Bronchial epithelial cell (primary cell): ENCODE measurements around the gene C2orf68. TPM values are rescaled to one million over a fixed set of nuclear protein-coding genes. Genes with fewer than 3 reads are reported as not detected.

Source experiments
- DNase-seq: peaks from one replicate; pipeline ENCODE4 v3.0.0-alpha.2; 2010; ENCODE audit warnings: low read depth
- FAIRE-seq: peaks from 2 replicates; lab custom pipeline; 2011; peaks lifted over from hg19 to GRCh38; lab: Jason Lieb, UNC
- H3K27me3 ChIP-seq: 2 replicates; pipeline ENCODE4 v1.5.1; 2011; ENCODE audit warnings: low read length; ENCODE audit not compliant: control insufficient read depth, insufficient read depth
- H3K36me3 ChIP-seq: 2 replicates; pipeline ENCODE4 v1.5.1; 2011; ENCODE audit warnings: low read length; ENCODE audit not compliant: control insufficient read depth, insufficient read depth
- H3K4me3 ChIP-seq: 2 replicates; pipeline ENCODE4 v1.5.1; 2011; ENCODE audit warnings: mild to moderate bottlenecking, low read depth, low read length, control low read depth
- total RNA-seq: library from RNA; depleted of rRNA; stranded (reverse); fragments of >200 nt; gene quantifications from 2 replicates; pipeline ENCODE4 v1.2.1, GENCODE V29; 2014
- TF ChIP-seq, protein P1 (sequence below): IDR thresholded peaks from 2 replicates; pipeline ENCODE4 v1.5.1; 2011; ENCODE audit warnings: mild to moderate bottlenecking, moderate library complexity, low read length, control low read depth, inconsistent platforms; ENCODE audit not compliant: insufficient read depth, severe bottlenecking

Gene C2orf68
- total RNA-seq, 1 donor from 2014 or later = 9.5 TPM

DNA sequence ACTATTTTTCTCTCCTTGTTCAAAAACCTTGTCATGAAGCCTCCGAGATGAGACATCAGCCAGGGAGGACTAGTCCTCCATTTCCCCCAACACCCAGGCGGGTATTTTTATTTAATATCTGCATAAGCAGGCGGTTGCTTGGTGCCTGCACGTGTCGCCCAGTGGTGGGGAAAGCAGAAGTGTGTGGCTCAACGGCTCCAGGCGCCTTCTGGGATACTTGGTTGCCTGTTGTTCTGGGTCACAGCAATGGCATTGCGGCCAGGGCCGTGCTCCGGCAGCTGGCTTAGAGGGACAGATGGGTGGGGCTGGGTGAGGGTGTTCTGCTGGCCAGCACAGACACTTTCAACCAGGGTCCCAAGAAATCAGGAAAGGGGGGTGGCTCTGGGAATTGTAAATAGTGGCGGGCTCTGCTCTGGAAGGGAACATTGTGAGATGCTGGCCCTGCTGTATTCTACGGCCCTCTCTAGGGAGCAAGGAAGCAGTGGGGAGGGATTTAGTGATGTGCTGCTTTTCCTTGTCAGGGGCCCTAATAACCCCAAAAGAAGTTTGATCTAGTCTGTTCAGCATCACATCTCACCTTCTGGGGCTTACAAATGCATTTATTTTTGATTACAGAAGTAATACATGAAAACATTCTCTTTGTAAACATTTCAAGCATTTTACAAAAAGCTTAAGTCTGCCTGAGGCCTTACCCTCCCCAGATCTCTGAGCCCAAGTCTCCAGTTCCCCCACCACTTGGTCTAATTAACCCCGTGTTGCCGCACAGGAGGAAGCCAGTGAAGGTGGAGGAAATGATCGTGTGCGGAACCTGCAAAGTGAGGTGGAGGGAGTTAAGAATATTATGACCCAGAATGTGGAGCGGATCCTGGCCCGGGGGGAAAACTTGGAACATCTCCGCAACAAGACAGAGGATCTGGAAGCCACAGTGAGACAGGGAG is 33.4 kb downstream of the C2orf68 start:
- TF ChIP-seq, protein P1, sequence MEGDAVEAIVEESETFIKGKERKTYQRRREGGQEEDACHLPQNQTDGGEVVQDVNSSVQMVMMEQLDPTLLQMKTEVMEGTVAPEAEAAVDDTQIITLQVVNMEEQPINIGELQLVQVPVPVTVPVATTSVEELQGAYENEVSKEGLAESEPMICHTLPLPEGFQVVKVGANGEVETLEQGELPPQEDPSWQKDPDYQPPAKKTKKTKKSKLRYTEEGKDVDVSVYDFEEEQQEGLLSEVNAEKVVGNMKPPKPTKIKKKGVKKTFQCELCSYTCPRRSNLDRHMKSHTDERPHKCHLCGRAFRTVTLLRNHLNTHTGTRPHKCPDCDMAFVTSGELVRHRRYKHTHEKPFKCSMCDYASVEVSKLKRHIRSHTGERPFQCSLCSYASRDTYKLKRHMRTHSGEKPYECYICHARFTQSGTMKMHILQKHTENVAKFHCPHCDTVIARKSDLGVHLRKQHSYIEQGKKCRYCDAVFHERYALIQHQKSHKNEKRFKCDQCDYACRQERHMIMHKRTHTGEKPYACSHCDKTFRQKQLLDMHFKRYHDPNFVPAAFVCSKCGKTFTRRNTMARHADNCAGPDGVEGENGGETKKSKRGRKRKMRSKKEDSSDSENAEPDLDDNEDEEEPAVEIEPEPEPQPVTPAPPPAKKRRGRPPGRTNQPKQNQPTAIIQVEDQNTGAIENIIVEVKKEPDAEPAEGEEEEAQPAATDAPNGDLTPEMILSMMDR = no peak
- FAIRE-seq (no peak), DNase-seq (no peak)
- H3K27me3 ChIP-seq = no peaks in the 10 kb centered on the region
- peak overlapping the region; percentile 72 for H3K4me3 ChIP-seq
- H3K36me3 ChIP-seq = peaks cover 8% of the 10 kb centered on the region

DNA sequence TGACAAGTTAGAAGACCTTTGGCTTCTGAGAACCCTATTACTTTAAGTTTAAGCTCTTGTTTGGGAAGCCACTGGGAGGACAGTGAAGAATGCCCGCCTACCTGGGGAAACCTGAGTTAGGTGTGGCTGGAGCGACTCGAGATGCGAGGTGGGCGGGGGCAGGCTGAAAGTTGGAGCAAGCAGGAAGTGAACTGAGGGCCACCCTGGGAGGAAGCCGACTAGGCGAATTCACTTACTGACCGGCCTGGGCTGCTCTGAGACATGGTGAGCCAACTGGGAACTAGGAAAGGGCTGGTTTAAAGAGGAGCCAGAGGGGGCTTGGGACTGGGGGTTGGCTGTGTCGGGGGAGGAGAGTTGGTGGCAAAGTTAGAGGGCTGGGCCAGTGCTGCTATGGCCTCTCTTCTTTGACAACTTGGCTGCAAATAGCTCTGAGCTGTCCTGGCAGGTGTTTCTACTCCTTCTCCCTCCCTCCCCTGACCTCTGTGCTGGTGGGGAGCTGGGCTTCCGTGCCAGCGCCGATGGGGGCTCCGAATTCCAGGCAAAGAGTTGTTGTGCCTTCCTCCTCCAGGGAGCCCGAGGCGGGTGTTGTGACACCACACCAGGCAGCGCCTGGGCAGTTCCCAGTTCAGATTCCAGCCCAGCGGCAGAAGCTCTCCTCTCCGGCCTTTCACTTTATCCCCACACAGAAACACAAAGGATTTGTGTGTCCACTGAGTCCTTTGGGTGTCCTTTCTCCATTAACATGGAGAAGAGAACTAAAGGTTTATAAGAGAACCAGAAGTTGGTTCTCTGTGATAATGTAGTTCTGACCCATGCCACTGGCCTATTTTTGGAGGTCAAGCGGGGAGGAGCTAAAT is 34.3 kb downstream of the C2orf68 start, which contains the start of gene VAMP8:
TSS of gene VAMP8 (plus strand) at position 201 of the 857 bp plus-strand sequence. CDS start at position 262, 61 bp downstream.
- TF ChIP-seq, protein P1 = no peak
- peak within 1 kb of the TSS; percentile 72 for H3K4me3 ChIP-seq
- H3K27me3 ChIP-seq = no peaks in the 10 kb centered on the region
- FAIRE-seq (no peak), DNase-seq (peak; percentile 82)
- peaks cover 8% of the 10 kb centered on the region for H3K36me3 ChIP-seq

DNA sequence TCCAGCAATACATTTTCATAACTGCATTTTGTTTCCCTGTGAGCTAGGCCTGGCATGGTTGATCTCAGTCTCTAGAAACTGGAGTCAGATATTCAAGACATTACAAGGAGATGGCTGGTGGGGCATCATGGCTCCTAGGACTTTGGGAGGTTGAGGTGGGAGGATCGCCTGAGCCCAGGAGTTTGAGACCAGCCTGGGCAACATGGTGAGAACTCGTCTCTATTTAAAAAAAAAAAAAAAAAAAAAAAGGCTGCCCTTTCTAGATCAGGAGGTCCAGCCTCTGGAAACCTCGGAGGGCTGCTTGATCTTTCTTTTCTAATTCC is 34.8 kb downstream of the C2orf68 start:
- TF ChIP-seq, protein P1 = no peak
- H3K4me3 ChIP-seq = no peak overlapping the region
- FAIRE-seq (no peak), DNase-seq (no peak)
- no peaks in the 10 kb centered on the region for H3K27me3 ChIP-seq
- peaks cover 8% of the 10 kb centered on the region for H3K36me3 ChIP-seq

DNA sequence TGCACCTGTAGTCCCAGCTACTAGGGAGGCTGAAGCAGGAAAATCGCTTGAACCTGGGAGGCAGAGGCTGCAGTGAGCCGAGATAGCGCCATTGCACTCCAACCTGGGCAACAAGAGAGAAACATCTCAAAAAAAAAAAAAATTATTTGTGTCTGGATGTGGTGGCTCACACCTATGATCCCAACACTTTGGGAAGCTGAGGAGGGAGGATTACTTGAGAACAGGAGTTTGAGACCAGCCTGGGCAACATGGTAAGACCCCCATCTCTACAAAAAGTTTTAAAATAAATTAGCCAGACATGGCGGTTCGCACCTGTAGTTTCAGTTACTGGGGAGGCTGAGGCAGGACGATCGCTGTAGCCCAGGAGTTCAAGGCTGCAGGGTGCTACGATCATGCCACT is 36.1 kb downstream of the C2orf68 start:
- FAIRE-seq (no peak), DNase-seq (no peak)
- Histone ChIP-seq H3K27me3 (no peaks in the 10 kb centered on the region), H3K36me3 (peaks cover 3% of the 10 kb centered on the region), H3K4me3 (no peak overlapping the region)
- TF ChIP-seq, protein P1 = no peak

DNA sequence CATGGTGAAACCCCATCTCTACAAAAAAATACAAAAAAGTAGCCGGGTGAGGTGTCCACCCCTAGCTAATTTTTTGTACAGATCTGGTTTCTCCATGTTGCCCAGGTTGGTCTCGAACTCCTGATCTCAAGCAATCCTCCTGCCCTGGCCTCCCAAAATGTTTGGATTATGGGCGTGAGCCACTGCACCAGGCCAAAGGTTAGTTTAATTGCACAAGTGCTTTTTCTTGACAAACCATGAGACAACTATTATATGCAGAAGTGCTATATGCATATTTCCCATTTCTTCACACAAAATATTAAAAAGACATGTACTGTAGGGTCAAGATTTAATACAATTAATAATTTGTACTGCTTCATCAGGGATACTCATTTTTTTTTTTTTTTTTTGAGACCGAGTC is 45.6 kb downstream of the C2orf68 start:
- DNase-seq = no peak
- TF ChIP-seq, protein P1 = no peak
- no peak overlapping the region for H3K4me3 ChIP-seq
- H3K27me3 ChIP-seq = no peaks in the 10 kb centered on the region
- H3K36me3 ChIP-seq = no peaks in the 10 kb centered on the region
- no peak for FAIRE-seq
